ENCODE results near the gene HSD17B1.

The HSD17B1 gene

DNA sequence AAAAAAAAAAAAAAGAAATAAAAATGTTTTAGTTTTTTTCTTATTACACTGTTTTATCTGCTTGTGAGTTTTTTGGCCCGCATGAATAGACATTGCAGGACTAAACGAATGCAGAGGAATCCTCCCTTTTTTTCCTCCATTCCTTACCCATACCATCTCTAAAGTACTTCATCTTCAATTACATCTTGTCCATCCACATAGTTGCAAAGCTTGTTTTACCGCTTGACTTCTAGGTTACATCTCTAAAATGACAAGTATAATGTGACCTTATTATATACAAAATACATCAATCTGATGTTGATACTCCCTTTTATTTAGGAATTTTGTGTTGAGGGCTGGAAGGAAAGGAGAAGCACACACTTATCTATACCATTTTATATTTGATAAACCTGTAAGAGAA lies 43.7 kb downstream of the HSD17B1 start:
- DNase-seq (ENCODE audit: extremely low read depth in 1 of 2, low read depth in 1 of 2) = no peak

DNA sequence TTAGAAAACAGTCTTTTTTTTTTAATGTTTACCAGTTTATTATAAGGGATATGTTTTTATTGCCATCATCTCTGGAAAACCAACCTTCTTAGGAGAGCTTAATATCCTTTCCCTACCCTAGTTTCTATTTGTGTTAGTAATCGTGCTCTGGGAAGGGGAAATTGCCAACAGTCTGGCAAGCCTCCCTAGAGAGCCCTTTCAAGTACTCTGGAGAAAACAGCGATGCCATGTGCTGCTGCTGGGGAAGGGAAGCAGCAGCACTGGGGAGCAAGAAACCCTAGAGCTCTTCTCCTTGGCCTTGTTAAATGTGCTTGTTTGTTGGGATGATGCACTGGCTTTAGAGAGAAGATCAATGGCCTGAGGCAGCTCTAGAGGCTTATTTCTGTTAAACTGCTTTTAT lies 46.2 kb downstream of the HSD17B1 start:
- no peak for DNase-seq (ENCODE audit: extremely low read depth in 1 of 2, low read depth in 1 of 2)

DNA sequence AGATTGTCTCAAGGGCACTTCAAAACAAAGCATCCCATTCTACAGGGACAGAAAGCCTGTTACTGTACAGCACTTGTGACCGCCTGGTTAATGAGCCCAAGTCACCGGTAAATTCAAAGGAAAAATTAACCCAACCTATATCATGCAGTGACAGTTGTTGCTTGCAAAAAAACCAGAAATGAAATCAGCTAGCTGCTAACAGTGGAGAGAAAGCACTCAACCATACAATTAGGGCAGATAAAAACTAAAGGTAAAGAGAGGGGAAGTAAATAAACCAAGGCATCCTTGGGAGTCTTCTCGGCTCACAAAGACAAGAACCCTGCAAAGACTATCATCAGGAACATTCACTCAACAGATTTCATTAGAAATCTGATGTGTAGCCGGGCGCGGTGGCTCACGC lies 50.6 kb downstream of the HSD17B1 start:
- DNase-seq (ENCODE audit: extremely low read depth in 1 of 2, low read depth in 1 of 2) = no peak

All from stimulated activated CD8-positive, alpha-beta memory T cell treated with anti-CD3 and anti-CD28 coated beads, Interleukin-7, amount 100 ng/mL, for 48 hours (primary cell).